GM12878 (cell line): ENCODE data around the gene COPS8. TPM values are rescaled to one million over a fixed set of nuclear protein-coding genes. Genes with fewer than 3 reads are reported as not detected.

ENCODE experiments used
- ATAC-seq: fragments of 200-7000 bp; cut with Tn5 transposase; 3 replicates; pipeline ENCODE4 v1.9.1; 2020; ENCODE audit warnings: mild to moderate bottlenecking, moderate library complexity
- BruUV-seq: library from RNA; stranded (reverse); fragments of 400-500 nt; replicated peaks from 2 replicates; lab custom pipeline; 2021; lab: Mats Ljungman, UMichigan
- CTCF ChIA-PET: fragments of 300-600 bp; sonication (Branson Sonifier 250); formaldehyde crosslinking; extraction: SDS; loops from one replicate; lab custom pipeline; 2021; ENCODE audit warnings: inconsistent platforms; lab: Yijun Ruan, JAX
- POLR2A ChIA-PET: fragments of 350-600 bp; formaldehyde crosslinking; extraction: SDS; loops from one replicate; lab custom pipeline; 2021; ENCODE audit warnings: inconsistent platforms; lab: Charles Lee
- RAD21 ChIA-PET: fragments of 300-600 bp; sonication (Branson Sonifier 250); formaldehyde crosslinking; loops from one replicate; lab custom pipeline; 2023; ENCODE audit warnings: antibody characterized with exemption; ENCODE audit not compliant: unreplicated experiment; lab: Charles Lee
- SMC1A ChIA-PET: fragments of 300-600 bp; sonication (Branson Sonifier 250); formaldehyde crosslinking; loops from one replicate; lab custom pipeline; 2023; ENCODE audit not compliant: unreplicated experiment, uncharacterized antibody; lab: Charles Lee
- DNase-seq: peaks from one replicate; pipeline ENCODE4 v3.0.0-alpha.2; 2011; ENCODE audit warnings: low read depth, low spot score
- FAIRE-seq: peaks from 3 replicates; lab custom pipeline; 2011; peaks lifted over from hg19 to GRCh38; lab: Jason Lieb, UNC
- H2AFZ ChIP-seq: 2 replicates; pipeline ENCODE4 v1.6.0; 2011; ENCODE audit warnings: low read depth, low read length, control low read depth; ENCODE audit not compliant: control insufficient read depth
- H3K27ac ChIP-seq: 2 replicates; pipeline ENCODE4 v1.5.1; 2011; ENCODE audit warnings: control low read depth; ENCODE audit not compliant: control insufficient read depth, insufficient read depth
- H3K27me3 ChIP-seq, 2 experiments: replicated peaks in 1 of 2; 2 replicates each; pipeline versions ENCODE4 v1.6.0 to v1.6.1; 2011; ENCODE audit warnings: low read length in 1 of 2; ENCODE audit not compliant: control insufficient read depth in 2 of 2, insufficient read depth in 2 of 2
- H3K36me3 ChIP-seq, 2 experiments: 2 replicates each; pipeline ENCODE4 v1.5.1; 2011; ENCODE audit warnings: low read length in 1 of 2; ENCODE audit not compliant: control insufficient read depth in 2 of 2, insufficient read depth in 2 of 2
- H3K4me1 ChIP-seq: 2 replicates; pipeline ENCODE4 v1.6.1; 2011; ENCODE audit warnings: mild to moderate bottlenecking, low read length, moderate library complexity, mixed read lengths; ENCODE audit not compliant: control insufficient read depth, insufficient read depth
- H3K4me2 ChIP-seq: 2 replicates; pipeline ENCODE4 v1.6.0; 2011; ENCODE audit warnings: control low read depth; ENCODE audit not compliant: control insufficient read depth, insufficient read depth
- H3K4me3 ChIP-seq: fragments of 200-600 bp; sonication (generic); 2 replicates; pipeline ENCODE4 v1.5.1; 2016
- H3K79me2 ChIP-seq: 2 replicates; pipeline ENCODE4 v1.6.0; 2011; ENCODE audit warnings: low read length; ENCODE audit not compliant: control insufficient read depth, insufficient read depth
- H3K9ac ChIP-seq: 2 replicates; pipeline ENCODE4 v1.8.0; 2011; ENCODE audit warnings: low read length, control low read depth, mixed read lengths; ENCODE audit not compliant: control insufficient read depth, insufficient read depth
- H3K9me3 ChIP-seq: replicated peaks from 3 replicates; pipeline ENCODE4 v1.5.1; 2011; ENCODE audit warnings: mild to moderate bottlenecking, low read length; ENCODE audit not compliant: control insufficient read depth, insufficient read depth
- H4K20me1 ChIP-seq: 2 replicates; pipeline ENCODE4 v1.6.0; 2011; ENCODE audit not compliant: control insufficient read depth, insufficient read depth
- BCLAF1 ChIP-seq: fragments of 450-650 bp; IDR thresholded peaks from 2 replicates; pipeline ENCODE4 v1.6.1; 2017; ENCODE audit warnings: antibody characterized with exemption, mild to moderate bottlenecking, moderate library complexity
- CUX1 ChIP-seq: IDR thresholded peaks from 2 replicates; pipeline ENCODE4 v1.6.1; 2012; ENCODE audit warnings: improper control_type of control experiment, low read depth, low read length; ENCODE audit not compliant: insufficient replicate concordance
- FOS ChIP-seq: IDR thresholded peaks from 3 replicates; pipeline ENCODE4 v1.6.1; 2011; ENCODE audit warnings: borderline replicate concordance; ENCODE audit not compliant: insufficient read length; ENCODE audit errors: extremely low read depth
- GABPA ChIP-seq: IDR thresholded peaks from 2 replicates; pipeline ENCODE4 v1.6.1; 2014; ENCODE audit warnings: antibody characterized with exemption, low read depth, mild to moderate bottlenecking, inconsistent platforms
- IRF4 ChIP-seq: IDR thresholded peaks from 2 replicates; pipeline ENCODE4 v1.6.1; 2011; ENCODE audit warnings: low read depth, low read length
- NFYA ChIP-seq: IDR thresholded peaks from 2 replicates; pipeline ENCODE4 v1.6.1; 2011; ENCODE audit warnings: low read depth, mild to moderate bottlenecking, low read length, improper control_type of control experiment, borderline replicate concordance
- POLR2A ChIP-seq: IDR thresholded peaks from 2 replicates; pipeline ENCODE4 v1.6.1; 2011; ENCODE audit warnings: low read depth, mild to moderate bottlenecking, low read length
- SP1 ChIP-seq: IDR thresholded peaks from one replicate; pipeline ENCODE4 v1.6.1; 2011; ENCODE audit warnings: low read depth, low read length
- TCF12 ChIP-seq: IDR thresholded peaks from 2 replicates; pipeline ENCODE4 v1.6.1; 2011; ENCODE audit warnings: low read depth, mild to moderate bottlenecking, low read length
- YY1 ChIP-seq: IDR thresholded peaks from 2 replicates; pipeline ENCODE4 v1.6.1; 2011; ENCODE audit warnings: low read depth, mild to moderate bottlenecking, low read length
- ZNF207 ChIP-seq: fragments of 450-650 bp; IDR thresholded peaks from 2 replicates; pipeline ENCODE4 v1.6.1; 2014; ENCODE audit warnings: antibody characterized with exemption, mild to moderate bottlenecking, borderline replicate concordance
- WGBS: methylation state at CpG from one replicate; pipeline ENCODE4 v1.1.6; 2016; ENCODE audit warnings: low lambda C conversion rate; ENCODE audit not compliant: insufficient replicate concordance, insufficient coverage; ENCODE audit errors: missing lambda C conversion rate; 5-methylcytosine and 5-hydroxymethylcytosine counted together
- in situ Hi-C: fragments of 300-500 bp; cut with MboI; formaldehyde crosslinking; loops from 9 replicates; pipeline ENCODE4 v1.14.3; 2018; ENCODE audit warnings: mixed read lengths
- intact Hi-C: fragments of 100-400 bp; cut with micrococcal nuclease; formaldehyde crosslinking; loops from one replicate; pipeline ENCODE4 v1.14.2; 2022; ENCODE audit not compliant: unreplicated experiment
- polyA plus RNA-seq, 11 experiments: library from polyadenylated mRNA; depleted of rRNA in 4 of 11; unstranded in 6 of 11; stranded (reverse) in 5 of 11; fragments of >200 nt; fragmentation: Nextera tagmentation in 4 of 11; fragmentation: Illumina TruSeq in 1 of 11; extraction: Ambion mirVana in 4 of 11; extraction: Trizol in 1 of 11; gene quantifications; 1 replicate in 1 of 11; 2 replicates in 10 of 11; pipeline versions ENCODE4 v1.2.1 to v1.2.3, GENCODE V29; 2011 to 2016; ENCODE audit warnings: inconsistent platforms in 2 of 11, missing spikeins in 2 of 11, low read depth in 1 of 11
- total RNA-seq, 4 experiments: library from RNA; depleted of rRNA in 3 of 4; stranded (reverse); fragments of >200 nt in 3 of 4; fragmentation: Illumina TruSeq in 1 of 4; extraction: Trizol in 1 of 4; gene quantifications; 2 replicates each; pipeline versions ENCODE4 v1.2.1 to v1.2.3, GENCODE V29; 2013 to 2021
- TF ChIP-seq, protein P1 (sequence below): fragments of 450-650 bp; IDR thresholded peaks from 2 replicates; pipeline ENCODE4 v1.6.1; 2016; ENCODE audit warnings: mild to moderate bottlenecking
- TF ChIP-seq, protein P2 (sequence below): fragments of 450-650 bp; IDR thresholded peaks from 2 replicates; pipeline ENCODE4 v1.6.1; 2018; ENCODE audit warnings: mild to moderate bottlenecking, low read depth, moderate library complexity; ENCODE audit not compliant: partially characterized antibody

Gene COPS8
- total and polyA plus RNA-seq, 10 of the 15 experiments (the other 5 are each of a cell fraction or from before 2014, with no cell fraction given) = 44.0 to 134 (median 107) TPM

DNA sequence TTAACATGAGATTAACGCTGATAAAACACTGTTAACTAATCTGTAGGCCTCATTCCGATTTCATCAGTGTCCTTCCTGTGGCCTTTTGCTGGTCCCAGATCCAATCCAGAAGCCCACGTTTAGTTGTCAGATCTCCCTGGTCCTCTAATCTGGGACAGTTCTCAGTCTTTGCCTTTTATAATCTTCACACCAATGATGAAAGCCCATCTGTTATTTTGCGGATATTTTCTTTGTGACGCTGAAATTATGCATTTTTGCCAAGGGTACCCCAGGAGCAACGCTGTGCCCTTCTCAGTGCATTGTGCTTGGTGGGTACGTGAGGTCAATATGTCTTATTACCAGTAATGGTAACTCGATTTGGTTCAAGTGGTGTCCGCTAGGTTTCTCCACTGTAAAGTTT lies 51.1 kb downstream of the COPS8 start:
- ATAC-seq (no peak), FAIRE-seq (no peak), DNase-seq (no peak)
- ChIA-PET POLR2A (no interaction called here), CTCF (interaction anchor here (1.0 kb wide), 1 partner anchor 15 kb away, joined by 4 read pairs; no protein-coding TSS in a partner anchor), SMC1A (no interaction called here), RAD21 (no interaction called here)
- Histone ChIP-seq H3K9me3 (no peaks in the 10 kb centered on the region; the same call in 1 of the 3 replicates), H4K20me1 (no peaks in the 10 kb centered on the region), H3K27me3 (no peaks in the 10 kb centered on the region), H3K4me3 (no peak overlapping the region), H3K4me1 (no peaks in the 10 kb centered on the region), H2AFZ (no peak overlapping the region), H3K27ac (no peak overlapping the region), H3K9ac (no peak overlapping the region), H3K36me3 (no peaks in the 10 kb centered on the region), H3K4me2 (no peak overlapping the region), H3K79me2 (no peaks in the 10 kb centered on the region)
- intact Hi-C loops = no loop called here
- no TSS peak for BruUV-seq
- 47% methylated on average over 9 of the region's 9 CpGs for WGBS
- in situ Hi-C loops = no loop called here
- TF ChIP-seq BCLAF1 (no peak), FOS (no peak), POLR2A (no peak), GABPA (no peak), NFYA (no peak), SP1 (no peak), YY1 (no peak), CUX1 (no peak), IRF4 (no peak), ZNF207 (no peak), TCF12 (no peak)
- TF ChIP-seq, protein P1, sequence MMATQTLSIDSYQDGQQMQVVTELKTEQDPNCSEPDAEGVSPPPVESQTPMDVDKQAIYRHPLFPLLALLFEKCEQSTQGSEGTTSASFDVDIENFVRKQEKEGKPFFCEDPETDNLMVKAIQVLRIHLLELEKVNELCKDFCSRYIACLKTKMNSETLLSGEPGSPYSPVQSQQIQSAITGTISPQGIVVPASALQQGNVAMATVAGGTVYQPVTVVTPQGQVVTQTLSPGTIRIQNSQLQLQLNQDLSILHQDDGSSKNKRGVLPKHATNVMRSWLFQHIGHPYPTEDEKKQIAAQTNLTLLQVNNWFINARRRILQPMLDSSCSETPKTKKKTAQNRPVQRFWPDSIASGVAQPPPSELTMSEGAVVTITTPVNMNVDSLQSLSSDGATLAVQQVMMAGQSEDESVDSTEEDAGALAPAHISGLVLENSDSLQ = no peak
- TF ChIP-seq, protein P2, sequence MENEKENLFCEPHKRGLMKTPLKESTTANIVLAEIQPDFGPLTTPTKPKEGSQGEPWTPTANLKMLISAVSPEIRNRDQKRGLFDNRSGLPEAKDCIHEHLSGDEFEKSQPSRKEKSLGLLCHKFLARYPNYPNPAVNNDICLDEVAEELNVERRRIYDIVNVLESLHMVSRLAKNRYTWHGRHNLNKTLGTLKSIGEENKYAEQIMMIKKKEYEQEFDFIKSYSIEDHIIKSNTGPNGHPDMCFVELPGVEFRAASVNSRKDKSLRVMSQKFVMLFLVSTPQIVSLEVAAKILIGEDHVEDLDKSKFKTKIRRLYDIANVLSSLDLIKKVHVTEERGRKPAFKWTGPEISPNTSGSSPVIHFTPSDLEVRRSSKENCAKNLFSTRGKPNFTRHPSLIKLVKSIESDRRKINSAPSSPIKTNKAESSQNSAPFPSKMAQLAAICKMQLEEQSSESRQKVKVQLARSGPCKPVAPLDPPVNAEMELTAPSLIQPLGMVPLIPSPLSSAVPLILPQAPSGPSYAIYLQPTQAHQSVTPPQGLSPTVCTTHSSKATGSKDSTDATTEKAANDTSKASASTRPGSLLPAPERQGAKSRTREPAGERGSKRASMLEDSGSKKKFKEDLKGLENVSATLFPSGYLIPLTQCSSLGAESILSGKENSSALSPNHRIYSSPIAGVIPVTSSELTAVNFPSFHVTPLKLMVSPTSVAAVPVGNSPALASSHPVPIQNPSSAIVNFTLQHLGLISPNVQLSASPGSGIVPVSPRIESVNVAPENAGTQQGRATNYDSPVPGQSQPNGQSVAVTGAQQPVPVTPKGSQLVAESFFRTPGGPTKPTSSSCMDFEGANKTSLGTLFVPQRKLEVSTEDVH = no peak
